ENCODE data around the gene PLCL1. TPM values are rescaled to one million over a fixed set of nuclear protein-coding genes. Genes with fewer than 3 reads are reported as not detected.

The PLCL1 gene
- total and polyA plus RNA-seq, 10 of the 15 experiments (the other 5 are each of a cell fraction or from before 2014, with no cell fraction given), result 0.03 to 1.5 (median 0.22) TPM

DNA sequence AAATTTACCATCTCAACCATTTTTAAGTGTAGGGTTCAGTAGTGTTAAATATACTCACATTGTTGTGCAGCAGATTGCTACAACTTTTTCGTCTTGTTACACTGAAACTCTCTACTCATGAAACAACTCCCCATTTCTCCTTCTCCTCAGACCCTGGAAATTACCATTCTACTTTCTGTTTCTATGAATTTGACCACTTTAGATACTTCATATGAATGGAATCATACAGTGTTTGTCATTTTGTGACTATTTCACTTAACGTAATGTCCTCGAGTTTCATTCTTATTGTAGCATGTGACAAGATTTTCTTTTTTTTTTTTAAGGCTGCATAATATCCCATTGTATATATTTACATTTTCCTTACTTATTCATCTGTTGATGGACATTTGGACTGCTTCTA is 203.8 kb downstream of the PLCL1 start (continued):
- TF ChIP-seq, protein P1, sequence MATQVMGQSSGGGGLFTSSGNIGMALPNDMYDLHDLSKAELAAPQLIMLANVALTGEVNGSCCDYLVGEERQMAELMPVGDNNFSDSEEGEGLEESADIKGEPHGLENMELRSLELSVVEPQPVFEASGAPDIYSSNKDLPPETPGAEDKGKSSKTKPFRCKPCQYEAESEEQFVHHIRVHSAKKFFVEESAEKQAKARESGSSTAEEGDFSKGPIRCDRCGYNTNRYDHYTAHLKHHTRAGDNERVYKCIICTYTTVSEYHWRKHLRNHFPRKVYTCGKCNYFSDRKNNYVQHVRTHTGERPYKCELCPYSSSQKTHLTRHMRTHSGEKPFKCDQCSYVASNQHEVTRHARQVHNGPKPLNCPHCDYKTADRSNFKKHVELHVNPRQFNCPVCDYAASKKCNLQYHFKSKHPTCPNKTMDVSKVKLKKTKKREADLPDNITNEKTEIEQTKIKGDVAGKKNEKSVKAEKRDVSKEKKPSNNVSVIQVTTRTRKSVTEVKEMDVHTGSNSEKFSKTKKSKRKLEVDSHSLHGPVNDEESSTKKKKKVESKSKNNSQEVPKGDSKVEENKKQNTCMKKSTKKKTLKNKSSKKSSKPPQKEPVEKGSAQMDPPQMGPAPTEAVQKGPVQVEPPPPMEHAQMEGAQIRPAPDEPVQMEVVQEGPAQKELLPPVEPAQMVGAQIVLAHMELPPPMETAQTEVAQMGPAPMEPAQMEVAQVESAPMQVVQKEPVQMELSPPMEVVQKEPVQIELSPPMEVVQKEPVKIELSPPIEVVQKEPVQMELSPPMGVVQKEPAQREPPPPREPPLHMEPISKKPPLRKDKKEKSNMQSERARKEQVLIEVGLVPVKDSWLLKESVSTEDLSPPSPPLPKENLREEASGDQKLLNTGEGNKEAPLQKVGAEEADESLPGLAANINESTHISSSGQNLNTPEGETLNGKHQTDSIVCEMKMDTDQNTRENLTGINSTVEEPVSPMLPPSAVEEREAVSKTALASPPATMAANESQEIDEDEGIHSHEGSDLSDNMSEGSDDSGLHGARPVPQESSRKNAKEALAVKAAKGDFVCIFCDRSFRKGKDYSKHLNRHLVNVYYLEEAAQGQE (IDR thresholded peaks at IDR 0.05; ENCODE audit: low read depth, low read length), result no peak
- no peak for TF ChIP-seq GABPA (IDR thresholded peaks at IDR 0.05; ENCODE audit: low read depth)
- TF ChIP-seq, protein P2, sequence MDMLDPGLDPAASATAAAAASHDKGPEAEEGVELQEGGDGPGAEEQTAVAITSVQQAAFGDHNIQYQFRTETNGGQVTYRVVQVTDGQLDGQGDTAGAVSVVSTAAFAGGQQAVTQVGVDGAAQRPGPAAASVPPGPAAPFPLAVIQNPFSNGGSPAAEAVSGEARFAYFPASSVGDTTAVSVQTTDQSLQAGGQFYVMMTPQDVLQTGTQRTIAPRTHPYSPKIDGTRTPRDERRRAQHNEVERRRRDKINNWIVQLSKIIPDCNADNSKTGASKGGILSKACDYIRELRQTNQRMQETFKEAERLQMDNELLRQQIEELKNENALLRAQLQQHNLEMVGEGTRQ (IDR thresholded peaks at IDR 0.05; ENCODE audit: borderline replicate concordance, low read depth, low read length), result no peak
- no peak for TF ChIP-seq SMC3 (IDR thresholded peaks at IDR 0.05; ENCODE audit: borderline replicate concordance, low read length)
- TF ChIP-seq, protein P3, sequence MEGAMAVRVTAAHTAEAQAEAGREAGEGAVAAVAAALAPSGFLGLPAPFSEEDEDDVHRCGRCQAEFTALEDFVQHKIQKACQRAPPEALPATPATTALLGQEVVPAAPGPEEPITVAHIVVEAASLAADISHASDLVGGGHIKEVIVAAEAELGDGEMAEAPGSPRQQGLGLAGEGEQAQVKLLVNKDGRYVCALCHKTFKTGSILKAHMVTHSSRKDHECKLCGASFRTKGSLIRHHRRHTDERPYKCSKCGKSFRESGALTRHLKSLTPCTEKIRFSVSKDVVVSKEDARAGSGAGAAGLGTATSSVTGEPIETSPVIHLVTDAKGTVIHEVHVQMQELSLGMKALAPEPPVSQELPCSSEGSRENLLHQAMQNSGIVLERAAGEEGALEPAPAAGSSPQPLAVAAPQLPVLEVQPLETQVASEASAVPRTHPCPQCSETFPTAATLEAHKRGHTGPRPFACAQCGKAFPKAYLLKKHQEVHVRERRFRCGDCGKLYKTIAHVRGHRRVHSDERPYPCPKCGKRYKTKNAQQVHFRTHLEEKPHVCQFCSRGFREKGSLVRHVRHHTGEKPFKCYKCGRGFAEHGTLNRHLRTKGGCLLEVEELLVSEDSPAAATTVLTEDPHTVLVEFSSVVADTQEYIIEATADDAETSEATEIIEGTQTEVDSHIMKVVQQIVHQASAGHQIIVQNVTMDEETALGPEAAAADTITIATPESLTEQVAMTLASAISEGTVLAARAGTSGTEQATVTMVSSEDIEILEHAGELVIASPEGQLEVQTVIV (IDR thresholded peaks at IDR 0.05; ENCODE audit: borderline replicate concordance, partially characterized antibody), result no peak
- no peak for TF ChIP-seq TAF1 (IDR thresholded peaks at IDR 0.05; ENCODE audit: borderline replicate concordance, low read depth, low read length)
- no peak for TF ChIP-seq EZH2 (IDR thresholded peaks at IDR 0.05; ENCODE audit: borderline replicate concordance, control insufficient read depth, low read depth, low read length)
- TF ChIP-seq KAT2A (conservative IDR thresholded peaks at IDR 0.05; ENCODE audit: control insufficient read depth, low read depth, low read length), result no peak
- no peak for TF ChIP-seq RELA (IDR thresholded peaks at IDR 0.05; ENCODE audit: borderline replicate concordance, partially characterized antibody)
- TF ChIP-seq SMAD1 (IDR thresholded peaks at IDR 0.05; ENCODE audit: low read depth, partially characterized antibody), result no peak
- TF ChIP-seq RBBP5 (conservative IDR thresholded peaks at IDR 0.05), result no peak
- TF ChIP-seq IKZF2 (IDR thresholded peaks at IDR 0.05), result peak; percentile 34 to 52; a peak in 2 of 4 replicates
- TF ChIP-seq ZNF384 (IDR thresholded peaks at IDR 0.05; ENCODE audit: borderline replicate concordance, low read depth, low read length), result 0 out of 2 replicates have a peak, but pooled peaks have one; percentile 42
- TF ChIP-seq SPI1 (IDR thresholded peaks at IDR 0.05; ENCODE audit: borderline replicate concordance, insufficient read depth, low read depth, low read length), result no peak
- TF ChIP-seq, protein P4, sequence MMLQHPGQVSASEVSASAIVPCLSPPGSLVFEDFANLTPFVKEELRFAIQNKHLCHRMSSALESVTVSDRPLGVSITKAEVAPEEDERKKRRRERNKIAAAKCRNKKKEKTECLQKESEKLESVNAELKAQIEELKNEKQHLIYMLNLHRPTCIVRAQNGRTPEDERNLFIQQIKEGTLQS (IDR thresholded peaks at IDR 0.05; ENCODE audit: borderline replicate concordance, extremely low read depth, low read depth, low read length), result no peak
- TF ChIP-seq TCF7 (IDR thresholded peaks at IDR 0.05; ENCODE audit: borderline replicate concordance), result no peak
- no peak for TF ChIP-seq RB1 (IDR thresholded peaks at IDR 0.05; ENCODE audit: borderline replicate concordance)
- no peak for TF ChIP-seq MYB (IDR thresholded peaks at IDR 0.05; ENCODE audit: borderline replicate concordance, low read depth, low read length)
- TF ChIP-seq CHD1 (IDR thresholded peaks at IDR 0.05; ENCODE audit: low read depth, low read length), result no peak
- TF ChIP-seq HDAC6 (IDR thresholded peaks at IDR 0.05; ENCODE audit: unreplicated experiment), result no peak
- no peak for TF ChIP-seq STAT1 (conservative IDR thresholded peaks at IDR 0.05)
- no peak for TF ChIP-seq BRCA1 (IDR thresholded peaks at IDR 0.05; ENCODE audit: low read depth, low read length)
- 0 out of 2 replicates have a peak, but pooled peaks have one; percentile 12 for TF ChIP-seq CREB1 (IDR thresholded peaks at IDR 0.05; ENCODE audit: low read depth)
- no peak for TF ChIP-seq SRF (IDR thresholded peaks at IDR 0.05; ENCODE audit: low read depth in 2 of 2, low read length in 2 of 2)
